Tibial nerve (tissue), 4 donors: ENCODE measurements around the gene TMED6.

Source experiments
- CTCF ChIP-seq, 5 experiments: fragments of 200-600 bp in 3 of 5; fragments of 450-650 bp in 2 of 5; sonication (generic) in 3 of 5; IDR thresholded peaks; one replicate each; pipeline ENCODE4 v1.5.1; 2016 to 2019; ENCODE audit warnings: antibody characterized with exemption in 5 of 5, mild to moderate bottlenecking in 3 of 5, moderate library complexity in 2 of 5
- EP300 ChIP-seq, 2 donors: sonication (generic); formaldehyde crosslinking; IDR thresholded peaks; one replicate each; pipeline ENCODE4 v1.6.1; 2017; ENCODE audit warnings: antibody characterized with exemption in 2 of 2, mild to moderate bottlenecking in 1 of 2
- POLR2A ChIP-seq, 2 donors: fragments of 450-650 bp; IDR thresholded peaks; one replicate each; pipeline ENCODE4 v1.6.1; 2017; ENCODE audit warnings: antibody characterized with exemption in 2 of 2, mild to moderate bottlenecking in 2 of 2, moderate library complexity in 2 of 2

GRCh38 chr16:69328854-69329316 is 22.7 kb downstream of the TMED6 start:
- TF ChIP-seq CTCF (IDR thresholded peaks at IDR 0.05) (no peak), EP300 (IDR thresholded peaks at IDR 0.05) (no peak), POLR2A (IDR thresholded peaks at IDR 0.05) (no peak)
